GM19455 (cell line): ENCODE data around the gene PLXNB3.
"Not testable (repeated sequence)": the region's sequence is repeated elsewhere in the genome, so short reads cannot be mapped to it uniquely, and the experiment has no call there.

Experiments used
- ATAC-seq: cut with Tn5 transposase; IDR thresholded peaks from one replicate; pipeline ENCODE4 v1.9.1; 2021; ENCODE audit not compliant: unreplicated experiment

The PLXNB3 gene

GRCh38 chrX:153806999-153807575, 43.0 kb downstream of the PLXNB3 start:
- no peak for ATAC-seq

- ATAC-seq, result no peak
Measured at GRCh38 chrX:153807976-153808375, 43.9 kb downstream of the PLXNB3 start.

GRCh38 chrX:153812220-153812619, 48.2 kb downstream of the PLXNB3 start:
- no peak for ATAC-seq

GRCh38 chrX:153813161-153813560, 49.1 kb downstream of the PLXNB3 start:
- ATAC-seq, result no peak

GRCh38 chrX:153814591-153815315, 50.7 kb downstream of the PLXNB3 start:
- ATAC-seq, result no peak

GRCh38 chrX:153816831-153817690, 53.0 kb downstream of the PLXNB3 start:
- no peak for ATAC-seq

- not testable (repeated sequence) for ATAC-seq
Measured at GRCh38 chrX:153818064-153818463, 54.0 kb downstream of the PLXNB3 start.

- no peak for ATAC-seq
Measured at GRCh38 chrX:153818571-153819383, 54.7 kb downstream of the PLXNB3 start.

- no peak for ATAC-seq
Measured at GRCh38 chrX:153819384-153820040, 55.5 kb downstream of the PLXNB3 start.

- no peak for ATAC-seq
Measured at GRCh38 chrX:153820601-153821000, 56.6 kb downstream of the PLXNB3 start.

- ATAC-seq, result no peak
Measured at GRCh38 chrX:153821066-153821465, 57.0 kb downstream of the PLXNB3 start.

GRCh38 chrX:153824348-153824747, 60.3 kb downstream of the PLXNB3 start:
- ATAC-seq, result no peak

- ATAC-seq, result no peak
Measured at GRCh38 chrX:153825042-153825441, 61.0 kb downstream of the PLXNB3 start.
